Esophagus muscularis mucosa (tissue), 4 donors: ENCODE data around the gene GPBP1L1.

Source experiments
- EP300 ChIP-seq: sonication (generic); formaldehyde crosslinking; IDR thresholded peaks from one replicate; pipeline ENCODE4 v1.6.1; 2017; ENCODE audit warnings: antibody characterized with exemption
- POLR2A ChIP-seq: fragments of 450-650 bp; IDR thresholded peaks from one replicate; pipeline ENCODE4 v1.6.1; 2017; ENCODE audit warnings: antibody characterized with exemption, moderate library complexity, mild to moderate bottlenecking, low read depth
- POLR2AphosphoS5 ChIP-seq, 2 donors: sonication (generic); formaldehyde crosslinking; IDR thresholded peaks; one replicate each; pipeline ENCODE4 v1.6.1; 2017; ENCODE audit warnings: antibody characterized with exemption in 2 of 2
- TF ChIP-seq, protein P1 (sequence below), 3 experiments: fragments of 200-600 bp in 2 of 3; fragments of 450-650 bp in 1 of 3; sonication (generic) in 2 of 3; IDR thresholded peaks; one replicate each; pipeline ENCODE4 v1.5.1; 2017 to 2019; ENCODE audit warnings: antibody characterized with exemption in 3 of 3, mild to moderate bottlenecking in 2 of 3, moderate library complexity in 1 of 3

DNA sequence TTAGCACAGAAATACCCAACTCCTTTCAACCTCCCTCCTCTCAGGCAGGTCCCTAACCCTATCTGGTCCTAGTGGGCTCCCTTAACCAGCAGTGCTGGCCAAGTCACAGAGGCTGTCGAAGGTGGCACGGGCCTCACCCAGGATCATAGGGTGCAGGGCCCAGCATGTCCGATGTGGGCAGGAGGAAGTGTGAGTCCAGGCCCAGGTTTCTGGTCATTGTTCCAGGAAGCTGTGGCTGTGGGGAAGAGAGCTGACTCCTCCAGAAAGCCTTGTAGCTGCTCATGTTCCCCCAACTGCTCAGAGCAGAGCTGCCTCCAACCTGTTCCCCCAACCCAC, 64.9 kb downstream of the GPBP1L1 start:
- TF ChIP-seq, protein P1, sequence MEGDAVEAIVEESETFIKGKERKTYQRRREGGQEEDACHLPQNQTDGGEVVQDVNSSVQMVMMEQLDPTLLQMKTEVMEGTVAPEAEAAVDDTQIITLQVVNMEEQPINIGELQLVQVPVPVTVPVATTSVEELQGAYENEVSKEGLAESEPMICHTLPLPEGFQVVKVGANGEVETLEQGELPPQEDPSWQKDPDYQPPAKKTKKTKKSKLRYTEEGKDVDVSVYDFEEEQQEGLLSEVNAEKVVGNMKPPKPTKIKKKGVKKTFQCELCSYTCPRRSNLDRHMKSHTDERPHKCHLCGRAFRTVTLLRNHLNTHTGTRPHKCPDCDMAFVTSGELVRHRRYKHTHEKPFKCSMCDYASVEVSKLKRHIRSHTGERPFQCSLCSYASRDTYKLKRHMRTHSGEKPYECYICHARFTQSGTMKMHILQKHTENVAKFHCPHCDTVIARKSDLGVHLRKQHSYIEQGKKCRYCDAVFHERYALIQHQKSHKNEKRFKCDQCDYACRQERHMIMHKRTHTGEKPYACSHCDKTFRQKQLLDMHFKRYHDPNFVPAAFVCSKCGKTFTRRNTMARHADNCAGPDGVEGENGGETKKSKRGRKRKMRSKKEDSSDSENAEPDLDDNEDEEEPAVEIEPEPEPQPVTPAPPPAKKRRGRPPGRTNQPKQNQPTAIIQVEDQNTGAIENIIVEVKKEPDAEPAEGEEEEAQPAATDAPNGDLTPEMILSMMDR (IDR thresholded peaks at IDR 0.05): no peak
- TF ChIP-seq POLR2A (no peak), POLR2AphosphoS5 (IDR thresholded peaks at IDR 0.05) (no peak), EP300 (no peak)
